Muscle layer of duodenum (tissue), 2 donors: ENCODE measurements around the gene DDAH1.
"Not testable (repeated sequence)": the region's sequence is repeated elsewhere in the genome, so short reads cannot be mapped to it uniquely, and the experiment has no call there.

Experiments
- H3K27ac ChIP-seq: one replicate; pipeline ENCODE4 v1.7.0; 2013; ENCODE audit warnings: mild to moderate bottlenecking, low read length
- H3K27me3 ChIP-seq: one replicate; pipeline ENCODE4 v1.7.0; 2013; ENCODE audit warnings: low read depth, mild to moderate bottlenecking, control low read depth, low read length
- H3K36me3 ChIP-seq, 2 donors: one replicate each; pipeline ENCODE4 v1.7.0; 2013; ENCODE audit warnings: low read length in 2 of 2, control low read depth in 1 of 2, mild to moderate bottlenecking in 1 of 2; ENCODE audit not compliant: insufficient read depth in 2 of 2, control insufficient read depth in 1 of 2
- H3K4me1 ChIP-seq, 2 donors: one replicate each; pipeline ENCODE4 v1.7.0; 2013; ENCODE audit warnings: low read length in 2 of 2, mild to moderate bottlenecking in 2 of 2, control low read depth in 1 of 2, moderate library complexity in 1 of 2; ENCODE audit not compliant: insufficient read depth in 2 of 2, control insufficient read depth in 1 of 2
- H3K4me3 ChIP-seq, 2 donors: one replicate each; pipeline ENCODE4 v1.7.0; 2013; ENCODE audit warnings: low read length in 2 of 2, low read depth in 1 of 2, mild to moderate bottlenecking in 1 of 2
- H3K9me3 ChIP-seq, 2 donors: one replicate each; pipeline ENCODE4 v1.7.0; 2013; ENCODE audit warnings: low read length in 2 of 2, control low read depth in 1 of 2, mild to moderate bottlenecking in 1 of 2; ENCODE audit not compliant: control insufficient read depth in 1 of 2
- donor health status: healthy.

Gene DDAH1

GRCh38 chr1:85465099-85465785 lies at the start of gene DDAH1:
Gene DDAH1, minus strand, starts transcription at chr1:85465159. Its CDS starts 114 bp downstream, at chr1:85465045.
- Histone ChIP-seq H3K36me3 (no peaks in the 10 kb centered on the region), H3K4me3 (peak within 1 kb of the TSS; percentile 77 to 81), H3K9me3 (no peaks in the 10 kb centered on the region), H3K27me3 (peaks cover 3% of the 10 kb centered on the region), H3K4me1 (peaks cover 0 to 9% of the 10 kb centered on the region in 2 donors), H3K27ac (peak within 1 kb of the TSS; percentile 43)

DNA sequence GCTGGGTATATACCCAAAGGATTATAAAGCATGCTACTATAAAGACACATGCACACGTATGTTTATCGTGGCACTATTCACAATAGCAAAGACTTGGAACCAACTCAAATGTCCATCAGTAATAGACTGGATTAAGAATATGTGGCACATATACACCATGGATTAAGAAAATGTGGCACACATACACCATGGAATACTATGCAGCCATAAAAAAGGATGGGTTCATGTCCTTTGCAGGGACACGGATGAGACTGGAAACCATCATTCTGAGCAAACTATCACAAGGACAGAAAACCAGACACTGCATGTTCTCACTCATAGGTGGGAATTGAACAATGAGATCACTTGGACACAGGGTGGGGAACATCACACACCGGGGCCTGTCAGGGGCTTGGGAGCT lies 49.0 kb upstream of the DDAH1 start:
- not testable (repeated sequence) for H3K36me3 ChIP-seq, H3K27me3 ChIP-seq

GRCh38 chr1:85504417-85504816 lies 39.5 kb upstream of the DDAH1 start:
- no peaks in the 10 kb centered on the region for H3K27me3 ChIP-seq
- H3K4me1 ChIP-seq = peaks cover 0 to 4% of the 10 kb centered on the region in 2 donors
- H3K4me3 ChIP-seq = no peak overlapping the region
- no peak overlapping the region for H3K27ac ChIP-seq
- no peaks in the 10 kb centered on the region for H3K36me3 ChIP-seq
- H3K9me3 ChIP-seq = no peaks in the 10 kb centered on the region

More for the DNA sequence above, 49.0 kb upstream of the DDAH1 start:
- H3K27ac ChIP-seq, H3K4me3 ChIP-seq, H3K9me3 ChIP-seq, H3K4me1 ChIP-seq: not testable (repeated sequence)

- H3K27me3 ChIP-seq = no peaks in the 10 kb centered on the region
- H3K9me3 ChIP-seq = no peaks in the 10 kb centered on the region
- H3K4me1 ChIP-seq = peaks cover 0 to 4% of the 10 kb centered on the region in 2 donors
- H3K27ac ChIP-seq = no peak overlapping the region
- no peak overlapping the region for H3K4me3 ChIP-seq
- H3K36me3 ChIP-seq = no peaks in the 10 kb centered on the region
These were observed 37.7 kb upstream of the DDAH1 start for GRCh38 chr1:85502625-85503083.

- H3K4me1 ChIP-seq = peaks cover 0 to 4% of the 10 kb centered on the region in 2 donors
- no peak overlapping the region for H3K27ac ChIP-seq
- no peaks in the 10 kb centered on the region for H3K36me3 ChIP-seq
- no peaks in the 10 kb centered on the region for H3K27me3 ChIP-seq
- H3K9me3 ChIP-seq = no peaks in the 10 kb centered on the region
- no peak overlapping the region for H3K4me3 ChIP-seq
These were observed 37.2 kb upstream of the DDAH1 start for GRCh38 chr1:85502171-85502570.

DNA sequence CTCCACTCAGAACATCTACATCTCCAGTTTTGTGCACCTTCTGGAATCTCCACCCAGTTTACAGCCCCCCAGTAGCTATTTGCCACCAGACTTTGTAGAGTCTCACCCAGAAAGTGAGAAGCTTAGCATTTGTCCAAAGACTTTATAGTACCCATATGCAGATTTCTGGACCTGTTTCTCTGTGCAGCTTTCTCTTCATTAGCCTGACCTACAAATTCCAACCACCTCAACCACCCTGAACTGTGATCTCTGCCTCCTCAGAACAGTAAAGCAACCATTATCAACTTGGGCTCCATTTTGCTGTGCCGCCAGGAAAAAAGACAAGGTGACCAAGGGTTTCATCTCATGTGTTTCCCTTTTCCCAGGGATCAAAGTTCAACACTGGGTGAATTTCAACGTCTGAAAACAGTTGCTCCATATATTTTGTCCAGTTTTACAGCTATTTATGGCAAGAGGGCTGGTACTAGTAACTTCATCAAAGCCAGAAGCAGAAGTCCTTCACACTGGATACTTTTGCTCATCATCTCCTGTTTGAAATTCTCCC lies 36.5 kb upstream of the DDAH1 start:
- peaks cover 0 to 4% of the 10 kb centered on the region in 2 donors for H3K4me1 ChIP-seq
- no peaks in the 10 kb centered on the region for H3K36me3 ChIP-seq
- H3K27ac ChIP-seq = no peak overlapping the region
- no peak overlapping the region for H3K4me3 ChIP-seq
- no peaks in the 10 kb centered on the region for H3K27me3 ChIP-seq
- no peaks in the 10 kb centered on the region for H3K9me3 ChIP-seq

GRCh38 chr1:85496941-85497582 lies 32.1 kb upstream of the DDAH1 start:
- H3K4me1 ChIP-seq = no peaks in the 10 kb centered on the region
- no peak overlapping the region for H3K27ac ChIP-seq
- H3K9me3 ChIP-seq = no peaks in the 10 kb centered on the region
- H3K4me3 ChIP-seq = no peak overlapping the region
- H3K27me3 ChIP-seq = no peaks in the 10 kb centered on the region
- H3K36me3 ChIP-seq = no peaks in the 10 kb centered on the region

- H3K27me3 ChIP-seq = no peaks in the 10 kb centered on the region
- H3K4me1 ChIP-seq = no peaks in the 10 kb centered on the region
- H3K27ac ChIP-seq = no peak overlapping the region
- no peak overlapping the region for H3K4me3 ChIP-seq
- H3K9me3 ChIP-seq = no peaks in the 10 kb centered on the region
- no peaks in the 10 kb centered on the region for H3K36me3 ChIP-seq
These were observed 30.6 kb upstream of the DDAH1 start for GRCh38 chr1:85495556-85495955.

DNA sequence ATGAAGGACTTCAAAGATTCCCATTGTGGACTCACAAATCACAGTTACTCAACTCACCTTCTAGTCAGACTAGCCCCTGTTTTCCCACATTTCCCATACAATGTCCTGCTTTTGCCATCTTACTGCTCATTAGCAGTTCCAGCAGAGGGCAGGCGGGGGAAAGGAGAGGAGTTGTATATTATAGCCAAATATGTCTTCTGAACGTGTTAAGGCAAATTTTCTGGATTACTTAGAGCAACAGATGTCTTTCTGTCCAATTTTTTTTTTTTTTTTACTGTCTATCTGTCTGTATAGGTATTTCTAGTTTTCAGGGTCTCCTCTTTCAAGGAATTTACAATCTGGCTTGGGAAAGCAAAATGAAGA lies 29.9 kb upstream of the DDAH1 start:
- Histone ChIP-seq H3K27ac (no peak overlapping the region), H3K4me3 (no peak overlapping the region), H3K9me3 (no peaks in the 10 kb centered on the region), H3K27me3 (no peaks in the 10 kb centered on the region), H3K36me3 (no peaks in the 10 kb centered on the region), H3K4me1 (no peaks in the 10 kb centered on the region)

DNA sequence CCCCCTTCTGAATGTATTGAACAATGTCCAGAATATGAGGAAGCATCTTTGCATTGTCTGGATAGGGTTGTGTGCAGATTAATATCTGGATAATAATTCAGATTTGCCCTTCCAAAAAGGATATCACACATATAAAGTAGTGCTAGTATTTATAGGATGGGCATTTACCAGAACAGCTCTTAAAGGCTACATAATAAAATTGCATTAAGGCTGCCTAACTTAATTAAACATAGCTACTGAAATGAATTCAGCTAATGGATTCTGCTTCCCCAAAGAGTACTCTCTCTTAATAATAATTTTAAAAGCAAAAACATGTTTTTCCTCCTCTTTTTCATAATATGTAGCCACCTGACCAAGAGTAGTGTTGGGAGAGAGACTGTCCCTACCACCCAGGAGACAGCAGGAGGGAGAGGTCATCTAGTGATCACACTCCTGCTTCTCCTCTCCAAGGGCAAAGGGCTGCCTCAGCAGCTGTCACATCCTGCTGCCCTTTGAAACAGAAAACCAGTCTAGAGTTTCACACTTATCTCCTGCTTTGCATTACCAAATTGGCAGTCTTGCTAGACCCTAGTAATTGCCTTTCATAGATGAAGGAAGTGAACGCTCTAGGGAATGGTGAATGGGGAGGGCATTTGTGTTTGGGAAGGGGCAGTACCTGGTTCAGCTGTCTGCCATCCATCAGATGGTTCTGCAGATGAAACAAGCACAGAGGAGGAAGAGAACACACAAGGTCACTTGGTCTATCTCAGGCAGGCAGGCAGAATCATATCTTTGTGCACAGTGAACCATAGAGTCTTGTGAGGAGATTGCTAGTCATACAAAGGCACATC lies 29.3 kb upstream of the DDAH1 start:
- Histone ChIP-seq H3K36me3 (no peaks in the 10 kb centered on the region), H3K4me1 (no peaks in the 10 kb centered on the region), H3K27ac (no peak overlapping the region), H3K9me3 (no peaks in the 10 kb centered on the region), H3K27me3 (no peaks in the 10 kb centered on the region), H3K4me3 (no peak overlapping the region)
